ENCODE results near the gene GMIP. TPM values are rescaled to one million over a fixed set of nuclear protein-coding genes. Genes with fewer than 3 reads are reported as not detected.

GMIP gene
- total RNA-seq, 1 donor from 2014 or later, result 32.4 TPM

- H3K4me2 ChIP-seq (ENCODE audit: low read length), result no peak overlapping the region
- H3K27ac ChIP-seq (ENCODE audit: low read depth, low read length), result no peak overlapping the region
- no peaks in the 10 kb centered on the region for H3K36me3 ChIP-seq (ENCODE audit: insufficient read depth, low read length)
- H3K36me3 Mint-ChIP-seq (ENCODE audit: low read depth, unreplicated experiment), result no peaks in the 10 kb centered on the region
- no peak overlapping the region for H3K9ac ChIP-seq (ENCODE audit: low read length)
- peaks cover 4% of the 10 kb centered on the region for H3K4me1 Mint-ChIP-seq (ENCODE audit: low read depth, unreplicated experiment)
- no peak for DNase-seq (ENCODE audit: low read depth)
- H3K4me3 Mint-ChIP-seq (ENCODE audit: unreplicated experiment), result no peak overlapping the region
- H3K27me3 Mint-ChIP-seq (ENCODE audit: low read depth, unreplicated experiment), result no peaks in the 10 kb centered on the region
- TF ChIP-seq EZH2 (IDR thresholded peaks at IDR 0.05; ENCODE audit: insufficient read depth, low read length) (no peak), CTCF (IDR thresholded peaks at IDR 0.05; ENCODE audit: insufficient read depth, low read depth, low read length) (no peak)
- no peak for FAIRE-seq
- H2AFZ ChIP-seq (ENCODE audit: low read depth, low read length), result no peak overlapping the region
- H3K9me3 Mint-ChIP-seq (ENCODE audit: unreplicated experiment), result no peaks in the 10 kb centered on the region
- H3K79me2 ChIP-seq (ENCODE audit: insufficient read depth, low read length), result no peaks in the 10 kb centered on the region
- no peak overlapping the region for H3K27ac Mint-ChIP-seq (ENCODE audit: unreplicated experiment)
- H4K20me1 ChIP-seq (ENCODE audit: insufficient read depth, low read length), result no peaks in the 10 kb centered on the region
- no peaks in the 10 kb centered on the region for H3K9me3 ChIP-seq (ENCODE audit: insufficient read depth, low read depth, low read length)
- H3K4me3 ChIP-seq (ENCODE audit: insufficient read depth, low read depth, low read length), result no peak overlapping the region
- no peaks in the 10 kb centered on the region for H3K4me1 ChIP-seq (ENCODE audit: insufficient read depth, low read length)
- no peaks in the 10 kb centered on the region for H3K27me3 ChIP-seq (ENCODE audit: insufficient read depth, low read length)
These were observed 45.6 kb downstream of the GMIP start for GRCh38 chr19:19597809-19598306.

- H3K79me2 ChIP-seq (ENCODE audit: insufficient read depth, low read length), result no peaks in the 10 kb centered on the region
- Mint-ChIP-seq H3K36me3 (ENCODE audit: low read depth, unreplicated experiment) (no peaks in the 10 kb centered on the region), H3K4me3 (ENCODE audit: unreplicated experiment) (no peak overlapping the region), H3K27ac (ENCODE audit: unreplicated experiment) (no peak overlapping the region), H3K4me1 (ENCODE audit: low read depth, unreplicated experiment) (peaks cover 9% of the 10 kb centered on the region), H3K27me3 (ENCODE audit: low read depth, unreplicated experiment) (no peaks in the 10 kb centered on the region), H3K9me3 (ENCODE audit: unreplicated experiment) (peaks cover 2% of the 10 kb centered on the region)
- no peaks in the 10 kb centered on the region for H3K36me3 ChIP-seq (ENCODE audit: insufficient read depth, low read length)
- DNase-seq (ENCODE audit: low read depth) (no peak), FAIRE-seq (no peak)
- H3K4me2 ChIP-seq (ENCODE audit: low read length), result no peak overlapping the region
- no peak overlapping the region for H3K9ac ChIP-seq (ENCODE audit: low read length)
- H4K20me1 ChIP-seq (ENCODE audit: insufficient read depth, low read length), result no peaks in the 10 kb centered on the region
- TF ChIP-seq CTCF (IDR thresholded peaks at IDR 0.05; ENCODE audit: insufficient read depth, low read depth, low read length) (no peak), EZH2 (IDR thresholded peaks at IDR 0.05; ENCODE audit: insufficient read depth, low read length) (no peak)
- no peak overlapping the region for H3K4me3 ChIP-seq (ENCODE audit: insufficient read depth, low read depth, low read length)
- H3K27me3 ChIP-seq (ENCODE audit: insufficient read depth, low read length), result no peaks in the 10 kb centered on the region
- no peak overlapping the region for H3K27ac ChIP-seq (ENCODE audit: low read depth, low read length)
- no peak overlapping the region for H2AFZ ChIP-seq (ENCODE audit: low read depth, low read length)
- H3K9me3 ChIP-seq (ENCODE audit: insufficient read depth, low read depth, low read length), result no peaks in the 10 kb centered on the region
- peaks cover 10% of the 10 kb centered on the region for H3K4me1 ChIP-seq (ENCODE audit: insufficient read depth, low read length)
These were observed 48.2 kb downstream of the GMIP start for GRCh38 chr19:19595171-19595701.

- Mint-ChIP-seq H3K27ac (ENCODE audit: unreplicated experiment) (no peak overlapping the region), H3K27me3 (ENCODE audit: low read depth, unreplicated experiment) (no peaks in the 10 kb centered on the region), H3K4me3 (ENCODE audit: unreplicated experiment) (no peak overlapping the region), H3K4me1 (ENCODE audit: low read depth, unreplicated experiment) (peaks cover 9% of the 10 kb centered on the region), H3K9me3 (ENCODE audit: unreplicated experiment) (peaks cover 2% of the 10 kb centered on the region), H3K36me3 (ENCODE audit: low read depth, unreplicated experiment) (no peaks in the 10 kb centered on the region)
- TF ChIP-seq EZH2 (IDR thresholded peaks at IDR 0.05; ENCODE audit: insufficient read depth, low read length) (no peak), CTCF (IDR thresholded peaks at IDR 0.05; ENCODE audit: insufficient read depth, low read depth, low read length) (no peak)
- no peak overlapping the region for H3K4me2 ChIP-seq (ENCODE audit: low read length)
- H3K9me3 ChIP-seq (ENCODE audit: insufficient read depth, low read depth, low read length), result no peaks in the 10 kb centered on the region
- H3K79me2 ChIP-seq (ENCODE audit: insufficient read depth, low read length), result no peaks in the 10 kb centered on the region
- no peak for FAIRE-seq
- no peaks in the 10 kb centered on the region for H4K20me1 ChIP-seq (ENCODE audit: insufficient read depth, low read length)
- no peak overlapping the region for H3K9ac ChIP-seq (ENCODE audit: low read length)
- DNase-seq (ENCODE audit: low read depth), result no peak
- no peak overlapping the region for H2AFZ ChIP-seq (ENCODE audit: low read depth, low read length)
- peaks cover 10% of the 10 kb centered on the region for H3K4me1 ChIP-seq (ENCODE audit: insufficient read depth, low read length)
- H3K27me3 ChIP-seq (ENCODE audit: insufficient read depth, low read length), result no peaks in the 10 kb centered on the region
- no peaks in the 10 kb centered on the region for H3K36me3 ChIP-seq (ENCODE audit: insufficient read depth, low read length)
- no peak overlapping the region for H3K4me3 ChIP-seq (ENCODE audit: insufficient read depth, low read depth, low read length)
- no peak overlapping the region for H3K27ac ChIP-seq (ENCODE audit: low read depth, low read length)
These were observed 49.1 kb downstream of the GMIP start for GRCh38 chr19:19594381-19594780.

Data from astrocyte (in vitro differentiated cells and primary cell).